Thymus (tissue), 11 donors: ENCODE measurements around the gene CST5. TPM values are rescaled to one million over a fixed set of nuclear protein-coding genes. Genes with fewer than 3 reads are reported as not detected.
"Not testable (repeated sequence)": the region's sequence is repeated elsewhere in the genome, so short reads cannot be mapped to it uniquely, and the experiment has no call there.

Experiments
- DNase-seq, 9 donors: peaks; one replicate each; pipeline ENCODE4 v3.0.0-alpha.2; 2013; ENCODE audit warnings: low spot score in 9 of 9, low read depth in 6 of 9, missing footprints in 1 of 9
- H3K27ac ChIP-seq, 2 donors: one replicate each; pipeline ENCODE4 v1.5.1; 2013; ENCODE audit warnings: control low read depth in 1 of 2, low read depth in 1 of 2, low read length in 1 of 2, mild to moderate bottlenecking in 1 of 2, moderate library complexity in 1 of 2
- H3K27me3 ChIP-seq, 2 donors: one replicate each; pipeline ENCODE4 v1.5.1; 2013; ENCODE audit warnings: low read length in 1 of 2; ENCODE audit not compliant: control insufficient read depth in 2 of 2, insufficient read depth in 1 of 2
- H3K36me3 ChIP-seq, 2 donors: one replicate each; pipeline ENCODE4 v1.5.1; 2013; ENCODE audit warnings: low read length in 1 of 2, mild to moderate bottlenecking in 1 of 2, moderate library complexity in 1 of 2; ENCODE audit not compliant: control insufficient read depth in 2 of 2, insufficient read depth in 2 of 2
- H3K4me1 ChIP-seq, 2 donors: one replicate each; pipeline ENCODE4 v1.5.1; 2013; ENCODE audit warnings: low read length in 2 of 2; ENCODE audit not compliant: control insufficient read depth in 2 of 2, insufficient read depth in 2 of 2
- H3K4me3 ChIP-seq, 2 donors: one replicate each; pipeline ENCODE4 v1.5.1; 2013; ENCODE audit warnings: low read length in 2 of 2, control low read depth in 1 of 2, mild to moderate bottlenecking in 1 of 2
- H3K9me3 ChIP-seq, 2 donors: one replicate each; pipeline ENCODE4 v1.5.1; 2013; ENCODE audit warnings: low read length in 1 of 2, mild to moderate bottlenecking in 1 of 2; ENCODE audit not compliant: control insufficient read depth in 2 of 2, insufficient read depth in 1 of 2
- WGBS: extraction: QIAGEN DNeasy Blood & Tissue Kit; methylation state at CpG from one replicate; pipeline ENCODE4 v1.1.7; 2013; 5-methylcytosine and 5-hydroxymethylcytosine counted together
- polyA plus RNA-seq: library from polyadenylated mRNA; stranded (reverse); fragments of 200-250 nt; gene quantifications from one replicate; pipeline ENCODE4 v1.2.3, GENCODE V29; 2013
- total RNA-seq: library from RNA; stranded (reverse); fragments of 120-200 nt; gene quantifications from one replicate; pipeline ENCODE4 v1.2.4, GENCODE V29; 2013
- donor health status: healthy.

CST5 gene
- total and polyA plus RNA-seq, 2 donors, result 0.98 TPM; not detected in 1

DNA sequence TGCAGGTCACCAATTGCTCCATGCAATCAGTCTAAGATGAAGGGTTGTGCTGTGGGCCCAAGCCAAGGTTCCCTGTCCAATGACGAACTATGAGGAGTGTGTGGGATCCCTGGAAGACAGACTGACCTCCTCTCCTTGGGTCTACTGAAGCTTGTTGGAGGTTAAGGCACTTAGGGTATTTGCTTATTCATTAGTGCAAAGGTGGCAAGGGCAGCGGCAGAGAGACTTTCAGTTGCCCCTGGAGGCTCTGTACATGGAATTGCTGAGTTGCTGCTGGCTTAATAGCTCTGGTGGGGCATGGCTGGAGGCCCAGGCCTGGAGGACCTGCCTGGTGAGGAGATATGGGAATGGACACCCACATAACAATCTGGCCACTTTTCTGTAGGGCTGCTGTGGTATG, 29.8 kb upstream of the CST5 start:
- peaks cover 0 to 2% of the 10 kb centered on the region in 2 donors for H3K27me3 ChIP-seq
- H3K9me3 ChIP-seq, result no peaks in the 10 kb centered on the region
- WGBS, result 96% methylated on average over 2 of the region's 2 CpGs
- H3K4me1 ChIP-seq, result no peaks in the 10 kb centered on the region
- H3K4me3 ChIP-seq, result no peak overlapping the region
- DNase-seq, result no peak
- no peaks in the 10 kb centered on the region for H3K36me3 ChIP-seq
- H3K27ac ChIP-seq, result no peak overlapping the region

DNA sequence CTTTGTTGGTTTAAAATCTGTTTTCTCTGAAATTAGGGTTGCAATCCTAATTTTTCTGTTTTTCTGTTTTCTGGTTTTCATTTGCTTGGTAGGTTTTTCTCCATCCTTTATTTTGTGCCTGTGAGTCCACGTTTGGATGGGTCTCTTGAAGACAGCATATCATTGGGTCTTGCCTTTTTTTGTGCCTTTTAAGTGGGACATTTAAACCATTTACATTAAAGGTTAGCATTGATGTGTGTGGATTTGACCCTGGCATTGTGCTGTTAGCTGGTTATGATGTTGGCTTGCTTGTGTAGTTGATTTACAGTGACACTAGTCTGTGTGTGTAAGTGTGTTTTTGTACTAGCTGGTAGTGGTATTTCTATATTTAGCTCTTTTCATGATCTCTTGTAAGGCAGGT, 28.0 kb upstream of the CST5 start:
- Histone ChIP-seq H3K36me3 (no peaks in the 10 kb centered on the region), H3K4me1 (no peaks in the 10 kb centered on the region), H3K27ac (no peak overlapping the region), H3K9me3 (no peaks in the 10 kb centered on the region), H3K4me3 (no peak overlapping the region), H3K27me3 (no peaks in the 10 kb centered on the region)
- WGBS, result 52% methylated on average over 1 of the region's 1 CpG
- DNase-seq, result no peak

DNA sequence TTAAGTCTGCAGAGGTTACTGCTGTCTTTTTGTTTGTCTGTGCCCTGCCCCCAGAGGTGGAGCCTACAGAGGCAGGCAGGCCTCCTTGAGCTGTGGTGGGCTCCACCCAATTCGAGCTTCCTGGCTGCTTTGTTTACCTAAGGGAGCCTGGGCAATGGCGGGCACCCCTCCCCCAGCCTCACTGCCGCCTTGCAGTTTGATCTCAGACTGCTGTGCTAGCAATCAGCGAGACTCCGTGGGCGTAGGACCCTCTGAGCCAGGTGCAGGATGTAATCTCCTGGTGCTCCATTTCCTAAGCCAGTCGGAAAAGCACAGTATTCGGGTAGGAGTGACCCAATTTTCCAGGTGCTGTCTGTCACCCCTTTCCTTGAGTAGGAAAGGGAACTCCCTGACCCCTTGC, 22.8 kb upstream of the CST5 start:
- H3K4me1 ChIP-seq, H3K4me3 ChIP-seq, DNase-seq, H3K9me3 ChIP-seq, H3K27ac ChIP-seq, H3K36me3 ChIP-seq, H3K27me3 ChIP-seq: not testable (repeated sequence)
- WGBS, result 61% methylated on average over 8 of the region's 8 CpGs

DNA sequence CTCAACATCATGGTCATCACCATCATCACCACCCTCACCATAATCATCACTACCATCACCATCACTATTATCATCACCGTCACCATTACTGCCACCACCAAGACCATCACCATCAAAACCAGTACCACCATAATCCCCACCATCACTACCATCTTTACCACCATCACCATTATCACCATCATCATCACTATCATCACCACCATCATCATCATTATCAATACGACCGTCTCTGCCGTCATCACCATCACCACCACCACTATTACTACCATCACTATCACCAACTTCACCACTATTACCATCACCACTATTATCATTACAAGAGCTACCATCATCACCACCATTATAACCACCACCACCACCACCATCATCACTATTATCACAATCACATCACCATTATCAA, 11.3 kb upstream of the CST5 start:
- 68% methylated on average over 4 of the region's 4 CpGs for WGBS
- DNase-seq, H3K36me3 ChIP-seq, H3K4me3 ChIP-seq, H3K27ac ChIP-seq, H3K27me3 ChIP-seq, H3K9me3 ChIP-seq: not testable (repeated sequence)
- H3K4me1 ChIP-seq, result peaks cover 0 to 14% of the 10 kb centered on the region in 2 donors

DNA sequence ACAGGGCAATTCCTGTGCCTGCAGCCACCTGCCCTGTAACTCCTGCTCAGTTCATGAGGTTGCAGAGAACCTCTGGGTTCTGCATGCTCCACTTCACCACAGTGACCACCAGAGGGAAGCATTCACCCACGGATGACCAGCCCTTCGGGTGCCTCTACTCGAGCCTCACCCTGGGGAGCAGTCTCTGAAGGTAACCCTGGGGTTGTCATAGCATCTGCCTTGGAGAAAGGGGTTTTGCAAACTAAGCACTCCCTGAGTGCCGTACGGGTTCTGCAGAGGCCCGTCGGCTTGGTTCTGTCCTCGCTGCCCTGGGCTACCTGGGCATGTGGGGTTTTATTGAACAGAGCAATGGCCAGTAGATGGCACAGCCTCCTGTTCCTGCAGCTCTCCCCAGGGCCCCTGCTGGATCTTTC, 10.2 kb upstream of the CST5 start:
- Histone ChIP-seq H3K4me3 (no peak overlapping the region), H3K27ac (no peak overlapping the region), H3K27me3 (no peaks in the 10 kb centered on the region), H3K4me1 (peaks cover 0 to 14% of the 10 kb centered on the region in 2 donors), H3K36me3 (no peaks in the 10 kb centered on the region), H3K9me3 (no peaks in the 10 kb centered on the region)
- DNase-seq, result peak; percentile 42 to 81 (median 55)
- 43% methylated on average over 8 of the region's 8 CpGs for WGBS

DNA sequence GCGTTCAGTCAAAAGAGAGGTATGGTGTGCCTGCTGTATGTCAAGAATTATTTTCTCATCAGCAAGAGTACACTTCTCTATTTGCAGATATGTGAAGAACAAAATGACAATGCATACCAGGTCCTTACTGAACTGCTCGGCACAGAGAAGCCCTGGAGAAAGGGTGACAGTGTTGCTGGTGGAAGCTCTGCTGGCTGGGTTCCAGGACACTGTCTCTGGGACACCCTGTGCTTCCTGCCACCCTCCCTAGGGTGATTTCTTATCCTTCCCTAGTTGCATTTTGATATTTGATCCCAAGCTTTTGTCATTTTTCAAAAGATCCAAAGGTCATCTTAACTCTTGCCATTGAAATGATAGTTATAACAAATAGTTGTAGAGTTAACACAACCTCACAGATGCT, 8.3 kb upstream of the CST5 start:
- H3K4me1 ChIP-seq, result peaks cover 0 to 14% of the 10 kb centered on the region in 2 donors
- no peak overlapping the region for H3K27ac ChIP-seq
- no peaks in the 10 kb centered on the region for H3K27me3 ChIP-seq
- no peaks in the 10 kb centered on the region for H3K36me3 ChIP-seq
- no peak overlapping the region for H3K4me3 ChIP-seq
- WGBS, result 93% methylated on average over 2 of the region's 2 CpGs
- no peaks in the 10 kb centered on the region for H3K9me3 ChIP-seq
- DNase-seq, result no peak

DNA sequence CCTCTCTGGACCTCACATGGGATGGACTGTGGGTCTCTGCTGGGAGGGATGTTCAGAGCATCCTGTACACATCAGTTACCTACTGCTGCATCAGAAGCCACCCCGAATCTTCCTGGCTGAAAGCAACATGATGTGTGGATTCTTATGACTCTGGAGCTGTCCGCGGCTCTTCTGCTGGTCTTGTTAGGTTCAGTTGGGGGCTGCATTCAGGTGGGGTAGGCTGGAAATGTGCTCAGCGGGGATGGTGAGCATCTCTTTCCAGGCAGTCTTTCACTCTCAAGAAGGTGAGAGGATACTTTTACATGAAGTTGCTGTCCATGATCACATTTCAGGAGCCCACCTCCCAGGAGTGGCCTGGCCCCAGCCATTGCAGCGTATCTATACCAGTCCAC, 5.2 kb upstream of the CST5 start:
- no peak for DNase-seq
- H3K27ac ChIP-seq, result no peak overlapping the region
- no peaks in the 10 kb centered on the region for H3K36me3 ChIP-seq
- peaks cover 0 to 11% of the 10 kb centered on the region in 2 donors for H3K4me1 ChIP-seq
- H3K27me3 ChIP-seq, result no peaks in the 10 kb centered on the region
- no peaks in the 10 kb centered on the region for H3K9me3 ChIP-seq
- 95% methylated on average over 5 of the region's 5 CpGs for WGBS
- no peak overlapping the region for H3K4me3 ChIP-seq

DNA sequence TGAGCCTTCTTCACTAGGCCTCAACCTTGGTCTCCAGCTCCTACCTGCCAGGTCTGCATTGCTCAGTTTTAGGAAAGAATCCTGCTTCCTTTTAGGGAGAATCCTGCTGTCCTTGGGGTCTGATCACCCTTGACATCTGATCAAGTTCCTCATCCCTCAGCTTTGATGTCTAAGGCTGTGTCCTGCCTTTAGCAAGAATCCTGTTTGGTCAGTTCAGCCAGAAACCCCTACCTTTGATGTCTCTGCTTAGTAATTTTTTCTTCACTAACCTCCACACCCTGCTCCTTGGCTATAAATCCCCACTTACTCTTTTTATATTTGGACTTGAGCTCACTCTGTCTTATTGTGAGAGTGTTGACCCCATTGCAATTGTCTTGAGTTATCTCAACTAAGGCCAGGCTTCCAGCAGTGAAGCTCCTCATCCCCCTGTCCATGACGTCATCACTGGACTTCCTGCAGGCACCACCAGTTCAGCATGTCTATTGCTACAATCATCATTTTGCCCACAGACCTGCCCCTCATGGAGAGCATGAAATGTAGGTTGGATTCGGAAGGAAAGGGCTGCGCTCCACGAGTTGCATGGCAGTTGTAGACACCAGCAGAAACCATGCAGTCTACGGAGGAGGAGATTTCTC, 4.7 kb upstream of the CST5 start:
- 96% methylated on average over 5 of the region's 5 CpGs for WGBS
- Histone ChIP-seq H3K9me3 (no peaks in the 10 kb centered on the region), H3K27me3 (no peaks in the 10 kb centered on the region), H3K36me3 (no peaks in the 10 kb centered on the region), H3K4me3 (no peak overlapping the region), H3K27ac (no peak overlapping the region), H3K4me1 (peaks cover 0 to 10% of the 10 kb centered on the region in 2 donors)
- no peak for DNase-seq

DNA sequence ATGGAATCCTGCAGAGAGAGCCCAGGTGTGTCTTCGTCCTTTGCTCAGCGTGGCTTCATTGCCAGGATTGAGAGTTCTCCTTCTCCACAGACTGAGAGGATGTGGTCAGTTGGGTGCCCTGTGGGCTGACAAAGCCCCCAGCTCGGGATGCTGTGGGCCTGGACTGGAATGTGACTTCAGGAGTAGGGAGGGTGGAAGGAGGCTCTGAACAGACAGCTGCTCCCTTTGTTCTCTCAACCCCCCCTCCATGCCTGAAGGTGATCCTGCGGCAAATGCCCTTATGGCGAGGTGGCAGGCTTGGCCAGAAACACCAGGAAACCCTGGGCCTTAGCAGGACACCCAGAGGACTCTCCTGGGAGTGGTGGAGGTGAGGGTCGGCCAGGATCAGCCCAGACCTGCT, 1.8 kb upstream of the CST5 start:
- H3K27me3 ChIP-seq, result no peaks in the 10 kb centered on the region
- no peak overlapping the region for H3K27ac ChIP-seq
- DNase-seq, result no peak
- 81% methylated on average over 6 of the region's 6 CpGs for WGBS
- no peaks in the 10 kb centered on the region for H3K9me3 ChIP-seq
- H3K4me1 ChIP-seq, result peaks cover 0 to 30% of the 10 kb centered on the region in 2 donors
- no peak overlapping the region for H3K4me3 ChIP-seq
- no peaks in the 10 kb centered on the region for H3K36me3 ChIP-seq
